ENCODE measurements around the gene ST3GAL2. TPM values are rescaled to one million over a fixed set of nuclear protein-coding genes. Genes with fewer than 3 reads are reported as not detected.
A peak's percentile ranks its signal among the peaks of the same experiment; 100 is the strongest.

The ST3GAL2 gene
- total RNA-seq, 2 donors from 2014 or later, result 9.1 to 11.2 TPM

GRCh38 chr16:70331588-70332358, 107.1 kb downstream of the ST3GAL2 start:
- DNase-seq (no peak), ATAC-seq (no peak)

GRCh38 chr16:70331091-70331490, 107.8 kb downstream of the ST3GAL2 start:
- no peaks in the 10 kb centered on the region for H3K9me3 ChIP-seq
- no peak for TF ChIP-seq POLR2A (IDR thresholded peaks at IDR 0.05)
- no peak for TF ChIP-seq CTCF (IDR thresholded peaks at IDR 0.05)
- H3K36me3 ChIP-seq (replicated peaks in 1 of 2; ENCODE audit: insufficient read depth in 1 of 2, low read depth in 2 of 2), result peaks cover 4 to 32% of the 10 kb centered on the region in 2 donors
- no peaks in the 10 kb centered on the region for H3K4me1 ChIP-seq
- H3K27ac ChIP-seq, result no peak overlapping the region
- DNase-seq, result no peak
- no peak for ATAC-seq
- WGBS, 2 donors, result 91 to 93% methylated on average over 1 of the region's 1 CpG
- intact Hi-C loops (cut with DNase I), result no loop called here
- no peak overlapping the region for H3K4me3 ChIP-seq
- H3K27me3 ChIP-seq, result no peaks in the 10 kb centered on the region

More at GRCh38 chr16:70331588-70332358, 107.1 kb downstream of the ST3GAL2 start:
- no peaks in the 10 kb centered on the region for H3K4me1 ChIP-seq
- H3K36me3 ChIP-seq (replicated peaks in 1 of 2; ENCODE audit: insufficient read depth in 1 of 2, low read depth in 2 of 2), result peaks cover 2 to 30% of the 10 kb centered on the region in 2 donors
- no peaks in the 10 kb centered on the region for H3K9me3 ChIP-seq
- TF ChIP-seq CTCF (IDR thresholded peaks at IDR 0.05) (peak in 5 of 7 experiments; percentile 22 to 43 (median 35)), POLR2A (IDR thresholded peaks at IDR 0.05) (no peak)
- no peaks in the 10 kb centered on the region for H3K27me3 ChIP-seq
- intact Hi-C loops (cut with DNase I), result no loop called here
- WGBS, 2 donors, result 61 to 69% methylated on average over 9 of the region's 9 CpGs
- no peak overlapping the region for H3K27ac ChIP-seq
- H3K4me3 ChIP-seq, result no peak overlapping the region

Small RNA genes within 50 kb of the gene (small RNA-seq; reads per million reads assigned to genes)
- gene RNU6-23P (not detected), gene RPS27P26 (not detected)

Other genes with a start within 250 kb of the ST3GAL2 start
- 10 to 100 TPM; 19.2 to 21.8 TPM for gene EXOSC6, start 187.2 kb downstream of the ST3GAL2 start, total RNA-seq
- 10 to 100 TPM; 49.3 to 72.8 TPM for gene AARS1, start 149.6 kb downstream of the ST3GAL2 start, total RNA-seq
- gene DDX19B, start 139.9 kb downstream of the ST3GAL2 start, total RNA-seq, result 10 to 100 TPM; 31.4 to 37.9 TPM
- 10 to 100 TPM; 18.1 to 24.1 TPM for gene DDX19A, start 92.2 kb downstream of the ST3GAL2 start, total RNA-seq
- gene FCSK, start 15.5 kb upstream of the ST3GAL2 start, total RNA-seq, result 10 to 100 TPM; 15.0 to 28.3 TPM
- 10 to 100 TPM; 23.1 to 43.8 TPM for gene COG4, start 84.5 kb upstream of the ST3GAL2 start, total RNA-seq
- gene SF3B3, start 84.7 kb upstream of the ST3GAL2 start, total RNA-seq, result 10 to 100 TPM; 47.5 to 53.4 TPM
- 1 to 10 TPM in 1 of 2 donors, under 1 TPM in 1; 0.78 to 3.0 TPM for gene IL34, start 207.5 kb upstream of the ST3GAL2 start, total RNA-seq
- gene MTSS2, start 247.0 kb upstream of the ST3GAL2 start, total RNA-seq, result 10 to 100 TPM in 1 of 2 donors, 1 to 10 TPM in 1; 8.8 to 23.4 TPM